Duodenal mucosa (tissue), 2 donors: ENCODE data around the gene LRPPRC.

Experiments
- H3K27ac ChIP-seq: one replicate; pipeline ENCODE4 v1.7.0; 2013; ENCODE audit warnings: low read depth, low read length
- H3K27me3 ChIP-seq, 2 donors: one replicate each; pipeline ENCODE4 v1.7.0; 2013; ENCODE audit warnings: low read length in 2 of 2, control low read depth in 1 of 2; ENCODE audit not compliant: insufficient read depth in 2 of 2, control insufficient read depth in 1 of 2
- H3K36me3 ChIP-seq, 2 donors: one replicate each; pipeline ENCODE4 v1.7.0; 2013; ENCODE audit warnings: low read length in 2 of 2, control low read depth in 1 of 2; ENCODE audit not compliant: insufficient read depth in 2 of 2, control insufficient read depth in 1 of 2
- H3K4me1 ChIP-seq, 2 donors: one replicate each; pipeline ENCODE4 v1.7.0; 2013; ENCODE audit warnings: low read length in 2 of 2, control low read depth in 1 of 2; ENCODE audit not compliant: insufficient read depth in 2 of 2, control insufficient read depth in 1 of 2
- H3K4me3 ChIP-seq, 2 donors: one replicate each; pipeline ENCODE4 v1.7.0; 2013; ENCODE audit warnings: low read length in 2 of 2, low read depth in 1 of 2
- H3K9ac ChIP-seq, 2 donors: one replicate each; pipeline ENCODE4 v1.7.0; 2013; ENCODE audit warnings: low read length in 2 of 2, low read depth in 1 of 2
- H3K9me3 ChIP-seq, 2 donors: one replicate each; pipeline ENCODE4 v1.7.0; 2013; ENCODE audit warnings: low read length in 2 of 2, control low read depth in 1 of 2; ENCODE audit not compliant: control insufficient read depth in 1 of 2

The LRPPRC gene

GRCh38 chr2:43837033-43837432 lies 158.8 kb downstream of the LRPPRC start:
- H3K9ac ChIP-seq = no peak overlapping the region
- no peaks in the 10 kb centered on the region for H3K9me3 ChIP-seq
- H3K27me3 ChIP-seq = no peaks in the 10 kb centered on the region
- H3K4me3 ChIP-seq = peak overlapping the region in 1 of 2 donors; percentile 11
- peaks cover 6 to 9% of the 10 kb centered on the region in 2 donors for H3K4me1 ChIP-seq
- no peak overlapping the region for H3K27ac ChIP-seq
- no peaks in the 10 kb centered on the region for H3K36me3 ChIP-seq
